ENCODE measurements around the gene EP300. TPM values are rescaled to one million over a fixed set of nuclear protein-coding genes. Genes with fewer than 3 reads are reported as not detected.
A peak's percentile ranks its signal among the peaks of the same experiment; 100 is the strongest.
"Not testable (repeated sequence)": the region's sequence is repeated elsewhere in the genome, so short reads cannot be mapped to it uniquely, and the experiment has no call there.

The EP300 gene
- total RNA-seq, 6 experiments from 2014 or later, result 23.1 to 121 (median 31.3) TPM

DNA sequence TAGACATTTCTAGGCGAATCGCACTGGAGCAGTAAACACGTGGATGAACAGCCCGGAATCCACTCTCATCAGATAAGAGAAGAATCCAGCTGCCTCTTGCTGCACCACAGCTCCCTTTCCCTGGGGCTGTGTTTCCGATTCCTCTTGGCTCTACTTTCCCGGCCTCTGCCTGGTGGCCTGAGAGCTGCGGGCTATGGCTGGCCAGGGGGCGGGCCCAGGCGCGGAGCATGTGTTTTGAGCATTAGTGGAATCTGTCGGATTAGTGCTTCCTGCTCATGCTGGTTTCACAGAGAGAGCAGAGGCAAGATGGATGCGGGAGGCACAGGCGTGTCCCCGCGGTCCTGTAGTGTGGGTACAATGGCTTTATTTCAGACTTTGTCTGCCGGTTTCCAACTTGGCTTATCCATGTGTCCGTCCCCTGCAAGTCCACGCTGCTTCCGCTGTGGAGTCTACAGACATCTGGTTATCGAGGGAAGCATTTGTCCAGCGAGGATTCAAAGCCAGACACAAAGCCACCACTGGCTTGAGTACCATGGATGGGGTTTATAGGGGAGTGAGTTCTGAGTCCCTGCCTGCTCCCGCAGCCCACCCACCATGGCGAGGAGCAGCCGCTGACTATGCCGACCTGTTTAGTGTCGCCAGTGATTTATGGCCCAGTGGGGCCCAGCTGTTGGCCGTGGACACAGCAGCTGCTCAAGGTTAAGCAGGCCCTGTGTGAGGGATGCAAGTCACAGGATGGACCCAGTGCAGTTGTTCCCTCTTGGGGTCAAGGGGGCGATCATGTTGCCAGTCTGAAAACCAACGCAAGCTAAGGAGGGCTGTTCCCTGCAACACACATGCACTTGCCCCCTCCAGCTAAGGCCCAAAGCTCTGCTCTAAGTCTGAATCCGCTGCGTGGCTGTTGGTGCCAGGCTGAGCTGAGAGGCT, 43.3 kb upstream of the EP300 start:
- ATAC-seq, result peak; percentile 53 to 80 (median 71)
- no peak overlapping the region for H3K27ac ChIP-seq
- no peaks in the 10 kb centered on the region for H3K4me1 ChIP-seq
- TF ChIP-seq CTCF (IDR thresholded peaks at IDR 0.05), result no peak
- TF ChIP-seq POLR2A (IDR thresholded peaks at IDR 0.05), result no peak
- intact Hi-C loops (cut with DNase I), result no loop called here
- no peaks in the 10 kb centered on the region for H3K27me3 ChIP-seq
- H3K9me3 ChIP-seq, result no peaks in the 10 kb centered on the region
- no peak overlapping the region for H3K4me3 ChIP-seq
- peak in 1 of 3 donors; percentile 34 for DNase-seq
- WGBS (ENCODE audit: insufficient coverage, low coverage, low lambda C conversion rate, missing lambda C conversion rate), result 53% methylated on average over 6 of the region's 31 CpGs
- H3K36me3 ChIP-seq, result no peaks in the 10 kb centered on the region

DNA sequence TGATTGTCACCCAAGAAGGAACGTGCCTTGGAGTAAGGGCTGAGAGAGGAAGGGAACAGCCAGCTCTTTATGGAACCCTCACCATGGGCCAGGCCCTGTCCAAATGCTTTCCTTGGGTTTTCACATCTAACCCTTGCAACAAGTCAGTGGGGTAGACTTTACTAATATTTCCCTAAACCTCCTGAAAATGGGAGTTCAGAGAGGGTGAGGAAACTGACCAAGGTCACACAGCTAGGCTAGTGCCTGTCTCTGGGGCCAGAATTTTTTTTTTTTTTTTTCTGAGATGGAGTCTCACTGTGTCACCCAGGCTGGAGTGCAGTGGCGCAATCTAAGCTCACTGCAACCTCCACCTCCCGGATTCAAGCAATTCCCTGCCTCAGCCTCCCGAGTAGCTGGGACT, 42.6 kb upstream of the EP300 start:
- H3K9me3 ChIP-seq; DNase-seq; H3K4me1 ChIP-seq; intact Hi-C loops (cut with DNase I); H3K4me3 ChIP-seq; H3K27me3 ChIP-seq; H3K36me3 ChIP-seq; ATAC-seq; H3K27ac ChIP-seq: not testable (repeated sequence)
- WGBS (ENCODE audit: insufficient coverage, low coverage, low lambda C conversion rate, missing lambda C conversion rate), result 90% methylated on average over 2 of the region's 4 CpGs

- WGBS (ENCODE audit: insufficient coverage, low coverage, low lambda C conversion rate, missing lambda C conversion rate), result 84% methylated on average over 2 of the region's 2 CpGs
- DNase-seq (no peak), ATAC-seq (no peak)
- Histone ChIP-seq H3K9me3 (no peaks in the 10 kb centered on the region), H3K27ac (no peak overlapping the region), H3K4me3 (no peak overlapping the region), H3K36me3 (no peaks in the 10 kb centered on the region), H3K4me1 (no peaks in the 10 kb centered on the region), H3K27me3 (no peaks in the 10 kb centered on the region)
- TF ChIP-seq CTCF (IDR thresholded peaks at IDR 0.05) (no peak), POLR2A (IDR thresholded peaks at IDR 0.05) (no peak)
- intact Hi-C loops (cut with DNase I), result no loop called here
Observed at GRCh38 chr22:41050883-41051282, 41.5 kb upstream of the EP300 start.

GRCh38 chr22:41052661-41053490, 39.5 kb upstream of the EP300 start:
- intact Hi-C loops (cut with DNase I), result no loop called here

More at GRCh38 chr22:41052661-41053490, 39.5 kb upstream of the EP300 start:
- H3K27ac ChIP-seq, result no peak overlapping the region
- WGBS (ENCODE audit: insufficient coverage, low coverage, low lambda C conversion rate, missing lambda C conversion rate), result 84% methylated on average over 8 of the region's 8 CpGs
- no peak for TF ChIP-seq CTCF (IDR thresholded peaks at IDR 0.05)
- TF ChIP-seq POLR2A (IDR thresholded peaks at IDR 0.05), result no peak
- no peaks in the 10 kb centered on the region for H3K36me3 ChIP-seq
- H3K4me1 ChIP-seq, result no peaks in the 10 kb centered on the region
- no peak for ATAC-seq
- no peaks in the 10 kb centered on the region for H3K9me3 ChIP-seq
- no peak overlapping the region for H3K4me3 ChIP-seq
- no peak for DNase-seq
- H3K27me3 ChIP-seq, result no peaks in the 10 kb centered on the region

Data from right lobe of liver (tissue), 6 donors.